ENCODE results near the gene ECEL1.

ECEL1 gene

DNA sequence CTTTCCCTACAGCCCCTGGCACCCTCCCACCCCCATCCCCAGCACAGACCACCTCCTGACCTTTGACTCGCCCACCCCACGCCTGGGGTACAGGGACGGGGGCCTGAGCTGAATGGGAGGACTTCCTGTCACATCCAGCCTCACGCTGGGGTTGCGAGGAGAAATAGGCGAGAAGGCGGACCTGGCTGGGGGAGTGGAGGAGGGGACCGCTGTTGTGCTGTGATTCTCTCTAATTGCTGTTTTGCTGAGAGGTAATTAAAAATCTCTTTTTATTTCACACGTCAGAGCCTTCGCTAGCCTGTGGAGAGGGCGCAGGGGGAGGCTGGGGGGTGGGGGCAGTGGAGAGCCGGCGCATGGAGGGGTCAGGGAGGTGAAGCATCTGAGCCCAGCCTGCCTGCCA is 9.7 kb upstream of the ECEL1 start:
- no peak for DNase-seq

DNA sequence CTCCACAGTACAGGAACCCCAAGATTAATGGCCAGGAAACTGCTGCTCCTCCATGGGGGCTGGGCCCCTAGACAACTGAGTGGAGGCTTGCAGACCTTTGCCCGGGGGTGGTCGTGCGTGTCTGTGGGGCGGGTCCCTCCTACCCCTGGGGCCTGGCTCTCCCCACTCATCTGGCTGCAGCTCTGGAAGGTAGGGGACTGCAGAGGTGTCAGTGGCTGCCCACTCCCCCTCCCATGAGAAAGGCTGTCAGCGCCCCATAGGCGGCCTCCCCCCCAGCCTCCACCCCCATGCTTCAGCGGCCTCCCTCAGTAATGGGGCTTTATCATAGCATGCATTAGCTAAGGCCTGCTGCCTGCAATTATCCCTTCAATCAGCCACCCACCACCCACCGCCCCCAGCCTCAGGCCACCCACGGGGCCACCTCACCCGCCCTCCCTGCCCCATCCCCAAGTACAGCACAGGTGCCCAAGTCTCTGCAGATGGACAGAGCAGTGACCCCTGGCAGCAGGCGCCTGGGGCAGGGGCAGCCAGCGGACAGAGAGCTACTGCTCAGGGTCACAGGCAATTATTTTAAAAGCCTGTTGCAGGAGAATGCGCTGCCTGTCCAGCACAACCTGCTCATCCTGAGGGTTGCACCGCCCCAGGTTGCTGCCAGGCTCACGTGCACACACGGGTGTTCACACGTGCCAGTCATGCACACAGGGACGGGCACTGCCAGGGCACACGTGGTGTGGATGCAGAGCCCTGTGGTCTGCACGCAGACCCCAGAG is 9.1 kb upstream of the ECEL1 start:
- DNase-seq = no peak

DNA sequence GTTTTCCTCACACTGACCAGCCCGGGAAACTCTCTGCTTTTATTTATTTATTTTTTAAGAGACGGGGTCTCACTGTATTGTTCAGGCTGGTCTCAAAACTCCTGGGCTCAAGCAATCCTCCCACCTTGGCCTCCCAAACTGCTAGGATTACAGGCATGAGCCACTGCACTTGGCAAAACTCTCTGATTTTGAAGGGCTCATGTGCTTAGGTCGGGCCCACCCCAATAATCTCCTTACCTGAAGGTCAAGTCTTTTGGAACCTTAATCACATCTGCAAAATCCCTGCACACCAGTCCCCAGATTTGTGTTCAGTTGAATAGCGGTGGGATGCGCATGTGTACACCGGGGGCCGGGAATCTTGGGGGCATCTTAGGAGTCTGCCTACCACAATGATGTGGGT is 7.7 kb upstream of the ECEL1 start:
- DNase-seq = no peak

DNA sequence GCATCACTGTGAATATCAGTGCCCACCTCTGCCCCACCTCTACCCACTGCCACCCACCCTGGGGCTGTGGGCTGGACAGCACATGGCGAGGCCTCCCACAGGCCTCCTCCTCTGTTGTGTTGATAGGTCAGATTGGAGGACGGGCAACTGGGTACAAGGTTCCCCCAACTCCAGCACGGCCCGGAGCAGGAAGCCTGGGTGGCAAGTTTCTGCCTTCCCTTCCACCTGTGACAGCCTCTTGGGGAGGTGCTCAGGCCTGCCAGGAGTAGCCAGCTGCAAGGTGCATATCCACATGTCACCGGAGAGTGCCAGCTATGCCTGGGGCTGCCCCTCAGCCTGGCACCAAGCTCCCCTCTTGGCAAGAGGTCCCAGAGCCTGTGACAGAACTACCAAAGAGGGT is 6.9 kb upstream of the ECEL1 start:
- DNase-seq = no peak

DNA sequence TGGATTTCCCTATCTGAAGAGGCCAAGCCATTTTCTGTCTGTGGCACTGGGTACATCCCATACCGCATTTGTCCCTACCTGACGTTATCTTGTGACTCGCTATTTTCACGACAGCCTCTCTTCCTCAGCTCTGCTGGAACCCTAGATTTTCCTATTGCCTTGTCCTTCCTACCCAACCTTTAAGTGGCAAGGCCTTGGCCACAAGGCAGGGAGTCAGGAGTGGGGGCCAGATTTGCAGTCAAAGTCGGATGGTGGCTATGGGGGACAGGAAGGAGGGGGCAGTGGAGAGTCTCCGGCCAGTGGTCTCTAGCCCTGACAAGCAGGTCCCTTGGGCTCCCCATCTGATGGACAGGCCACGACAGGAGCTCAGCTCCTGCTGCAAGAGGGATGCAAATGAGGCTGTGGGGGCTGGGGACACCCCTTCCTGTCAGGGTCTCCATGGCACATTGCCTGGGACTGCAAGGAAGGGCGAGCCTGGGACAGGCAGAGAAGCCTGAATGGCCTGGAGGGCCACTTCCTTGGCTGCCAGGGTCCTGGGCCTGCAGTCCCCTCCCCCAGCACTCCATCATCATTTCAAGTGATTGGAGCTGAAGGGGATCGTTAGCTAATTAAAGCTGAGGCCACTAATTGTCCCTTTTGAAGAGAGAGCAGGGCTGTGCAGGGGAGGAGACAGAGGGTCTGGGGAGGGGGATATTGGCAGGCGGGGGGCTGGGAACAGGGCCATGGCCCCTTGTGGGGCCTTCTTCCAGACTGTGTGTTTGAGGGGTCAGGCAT is 6.3 kb upstream of the ECEL1 start:
- DNase-seq = no peak

DNA sequence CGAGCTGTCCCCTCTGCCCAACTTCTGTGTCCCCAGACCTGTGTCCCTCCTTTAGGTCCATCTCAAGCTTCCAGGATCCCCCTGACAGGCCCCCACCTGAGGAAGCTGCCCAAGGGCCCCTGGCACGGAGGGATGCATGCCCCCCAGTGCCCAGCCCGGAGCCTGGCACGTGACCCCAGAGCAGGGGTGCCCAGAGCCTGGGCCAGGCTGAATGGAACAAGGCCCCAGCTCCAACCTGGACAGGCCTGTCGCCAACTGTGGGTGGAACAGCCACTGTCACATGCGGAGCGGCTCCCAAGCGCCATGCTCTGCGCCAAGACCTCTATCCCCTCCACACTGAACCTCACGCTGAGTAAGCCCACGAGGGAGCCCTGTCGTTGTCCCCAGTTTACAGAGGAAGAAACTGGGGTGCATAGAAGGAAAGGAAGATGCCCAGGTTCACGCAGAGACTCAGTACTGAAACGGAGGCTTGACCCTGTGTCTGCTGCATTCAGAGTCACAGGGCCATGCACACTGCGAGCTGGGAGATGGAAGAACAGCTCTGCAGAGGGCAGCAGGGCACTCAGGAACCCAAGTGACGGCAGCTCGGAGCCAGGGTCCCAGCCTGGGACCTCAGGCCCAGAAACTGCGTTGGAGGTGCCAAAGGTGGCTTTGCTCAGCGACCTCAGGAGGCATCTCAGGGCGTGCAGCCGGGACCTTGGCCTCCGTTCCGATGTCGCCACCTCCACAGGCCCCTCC is 5.5 kb upstream of the ECEL1 start:
- DNase-seq = no peak

DNA sequence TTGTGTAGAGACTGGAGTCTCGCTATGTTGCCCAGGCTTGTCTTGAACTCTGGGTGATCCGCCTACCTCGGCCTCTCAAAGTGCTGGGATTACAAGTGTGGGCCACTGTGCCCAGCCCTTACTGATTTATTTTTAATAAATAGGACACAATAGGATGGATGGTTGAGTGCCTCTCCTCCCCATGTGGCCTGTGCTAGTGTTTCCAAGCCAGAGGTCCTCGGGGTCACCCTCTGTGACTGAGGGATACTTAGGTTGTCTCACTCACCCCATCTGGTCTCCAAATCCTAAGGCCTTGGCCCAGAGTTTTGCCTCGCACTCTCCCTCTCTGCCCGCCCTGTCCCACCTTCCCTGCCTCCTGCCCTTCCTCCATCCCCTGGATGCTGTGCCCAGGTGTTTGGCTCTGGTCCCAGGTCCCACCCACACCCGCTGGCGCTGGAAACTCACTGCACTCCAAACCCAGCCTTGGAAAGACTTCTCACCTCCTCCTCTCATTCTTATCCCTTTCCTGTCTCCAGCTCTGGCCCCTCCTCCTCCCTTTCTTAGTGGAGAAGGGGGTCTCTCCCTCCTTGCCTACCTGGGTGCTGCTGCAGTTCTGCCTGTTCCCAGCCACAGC is 4.7 kb upstream of the ECEL1 start:
- DNase-seq = no peak

DNA sequence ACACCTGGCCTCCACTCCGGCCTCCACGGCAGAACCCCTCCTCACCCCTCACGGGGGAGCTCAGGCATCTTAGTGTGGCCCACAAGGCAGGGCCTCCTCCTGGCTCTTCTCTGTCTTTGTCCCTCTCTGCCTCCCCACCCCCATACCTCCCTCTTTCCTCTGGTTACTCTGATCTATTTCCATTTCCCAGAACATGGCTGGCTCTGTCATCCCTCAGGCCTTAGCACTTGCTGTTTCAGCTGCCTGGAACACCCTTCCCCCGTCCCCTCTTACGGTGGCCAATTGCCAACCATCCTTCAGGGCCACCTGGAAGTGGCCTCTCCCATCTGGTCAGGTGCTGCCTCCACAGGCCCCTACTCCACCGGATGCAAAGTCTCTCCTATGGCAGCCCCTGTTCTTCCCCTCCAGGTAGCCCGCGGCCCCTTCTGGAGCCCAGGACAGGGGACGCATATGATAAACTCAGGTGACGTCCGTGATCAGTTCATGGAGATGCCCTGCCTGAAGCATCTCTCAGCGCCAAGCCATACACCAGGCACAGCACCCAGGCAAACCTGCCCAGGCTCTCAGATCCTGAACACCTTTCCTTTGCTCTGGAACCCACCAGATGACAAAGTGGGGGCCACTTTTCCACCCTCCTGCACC is 3.6 kb upstream of the ECEL1 start:
- no peak for DNase-seq

DNA sequence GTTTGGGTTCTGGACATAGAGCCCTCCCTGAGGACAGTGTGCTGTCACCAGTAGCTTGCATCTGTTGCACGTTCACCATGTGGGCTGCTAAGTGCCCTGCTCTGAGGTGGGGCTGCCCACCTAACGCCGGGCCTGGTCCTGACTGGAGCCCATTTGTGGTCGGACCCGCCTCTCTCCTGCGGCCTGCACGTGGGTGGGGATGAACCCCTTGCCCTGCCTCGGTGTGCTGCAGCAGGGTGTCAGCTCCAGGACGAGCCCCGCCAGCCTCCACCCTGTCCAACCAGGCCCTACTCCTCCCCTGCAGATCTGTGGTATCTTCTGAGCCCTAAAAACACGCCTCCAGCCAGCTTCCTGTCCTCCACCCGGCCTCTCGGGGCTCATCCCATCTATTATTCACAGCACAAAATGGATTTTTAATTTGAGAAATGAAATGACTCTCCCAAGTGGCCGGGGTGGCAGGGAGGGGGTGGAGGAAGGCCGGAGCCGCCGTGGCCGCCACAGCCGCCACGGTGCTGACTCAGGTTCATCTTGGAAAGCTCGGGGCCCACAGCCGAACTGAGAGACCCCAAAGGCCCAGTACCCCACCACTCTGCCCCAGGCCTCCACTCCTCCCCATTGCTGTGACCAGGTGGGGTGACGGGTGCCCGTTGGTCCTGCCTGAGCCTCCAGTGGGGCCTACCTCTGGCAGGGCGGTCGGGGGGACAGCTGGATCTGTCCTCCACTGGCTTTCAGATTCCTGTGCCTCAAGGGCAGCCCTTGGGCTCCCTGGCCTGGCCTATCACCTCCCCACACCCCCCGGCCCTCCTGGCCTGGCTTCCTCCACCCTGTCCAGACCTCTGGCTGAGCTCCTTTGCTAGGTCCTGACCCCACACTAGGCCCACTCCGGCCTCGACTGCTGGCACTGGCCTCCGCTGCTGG is 2.8 kb upstream of the ECEL1 start:
- DNase-seq = no peak

DNA sequence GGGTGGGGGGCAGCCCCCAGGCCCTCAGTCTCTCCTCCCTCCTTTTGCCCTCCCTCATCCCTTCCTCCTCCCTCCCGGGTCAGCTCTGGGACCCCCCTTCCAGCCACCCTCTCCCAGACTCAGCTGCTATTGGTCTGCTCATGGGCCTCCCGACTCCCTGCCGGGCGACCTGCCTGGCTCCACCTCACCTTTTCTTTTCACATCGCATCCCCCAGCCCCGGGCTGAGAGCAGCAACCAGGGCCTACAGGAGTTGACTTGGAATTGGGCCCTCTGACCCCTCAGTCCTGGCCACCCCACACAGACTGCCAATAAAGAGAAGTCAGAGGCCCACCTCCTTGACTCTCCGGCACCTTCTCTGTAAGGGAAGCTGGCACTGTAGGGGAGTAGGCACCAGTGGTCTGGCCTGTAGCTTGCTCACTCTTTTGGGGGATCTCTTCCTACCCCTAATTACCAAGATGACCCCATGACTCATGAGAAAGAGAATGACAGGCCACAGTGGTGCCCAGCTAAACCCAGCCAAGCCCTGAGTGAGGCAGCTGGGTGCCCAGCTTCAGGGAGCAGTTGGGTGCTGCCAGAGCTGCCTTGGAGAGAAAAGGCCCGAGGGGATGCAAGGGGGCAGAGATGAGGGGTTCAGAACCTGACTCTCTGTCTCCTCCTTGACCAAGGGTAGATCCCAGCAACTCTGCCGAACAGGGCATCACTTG is 2.0 kb upstream of the ECEL1 start:
- DNase-seq = no peak

DNA sequence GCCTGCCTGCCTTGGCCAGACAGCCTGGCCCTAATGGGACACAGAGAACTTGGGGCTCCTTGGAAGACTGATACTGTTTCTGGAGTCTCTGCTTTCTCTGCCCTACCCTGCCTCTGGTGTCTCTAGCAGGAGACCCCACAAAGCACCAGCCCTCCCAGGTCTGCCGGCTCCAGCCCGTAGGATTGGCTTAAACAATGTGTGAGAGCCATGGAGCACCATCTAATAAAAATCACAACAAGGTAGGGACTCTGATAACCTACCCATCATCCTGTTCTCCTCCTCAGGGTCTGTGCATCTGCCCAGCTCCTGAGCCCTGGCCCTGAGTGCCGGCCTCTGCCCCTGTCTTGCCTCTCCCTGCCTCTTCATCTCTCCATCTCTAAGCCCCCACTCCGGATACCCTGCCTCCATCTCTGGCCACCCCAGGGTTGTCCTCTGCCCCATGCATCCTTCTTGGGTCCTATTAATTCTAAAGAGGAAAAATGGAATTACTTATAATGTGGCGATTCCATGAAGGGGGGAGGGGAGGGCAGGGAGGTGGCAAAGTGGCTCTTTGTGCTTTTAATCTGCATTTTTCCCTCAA is 1.2 kb upstream of the ECEL1 start:
- DNase-seq = no peak

DNA sequence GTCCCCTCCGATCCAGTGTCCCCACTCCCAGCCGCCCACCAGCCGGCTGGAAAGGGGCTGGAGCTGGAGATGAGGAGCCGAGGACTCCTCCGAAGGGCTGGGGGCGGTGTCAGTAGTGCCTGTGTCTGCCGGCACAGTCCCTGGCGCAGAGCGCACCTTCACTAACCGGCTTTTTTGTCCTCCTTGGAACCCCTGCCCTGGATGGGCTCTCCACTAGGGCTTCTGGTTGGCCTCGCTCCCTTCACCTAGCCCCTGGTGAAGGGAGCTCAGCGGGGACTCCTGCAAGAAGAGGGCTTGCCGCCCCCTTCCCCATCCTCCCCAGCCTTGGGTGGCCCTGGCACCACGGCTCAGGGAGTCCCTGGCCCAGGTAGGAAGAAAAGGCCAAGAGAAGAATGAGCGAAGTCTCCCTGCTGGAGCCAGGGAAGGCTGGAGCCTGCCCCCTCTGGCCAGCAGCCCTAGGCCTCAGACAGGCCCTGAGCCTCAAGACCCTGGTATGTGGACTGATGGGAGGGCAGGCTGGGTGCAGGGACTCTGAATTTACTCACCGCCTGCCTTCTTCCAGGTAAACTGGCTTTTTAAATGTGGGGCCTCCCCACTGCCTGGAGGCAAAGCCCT is 570 bp upstream of the ECEL1 start:
- no peak for DNase-seq

DNA sequence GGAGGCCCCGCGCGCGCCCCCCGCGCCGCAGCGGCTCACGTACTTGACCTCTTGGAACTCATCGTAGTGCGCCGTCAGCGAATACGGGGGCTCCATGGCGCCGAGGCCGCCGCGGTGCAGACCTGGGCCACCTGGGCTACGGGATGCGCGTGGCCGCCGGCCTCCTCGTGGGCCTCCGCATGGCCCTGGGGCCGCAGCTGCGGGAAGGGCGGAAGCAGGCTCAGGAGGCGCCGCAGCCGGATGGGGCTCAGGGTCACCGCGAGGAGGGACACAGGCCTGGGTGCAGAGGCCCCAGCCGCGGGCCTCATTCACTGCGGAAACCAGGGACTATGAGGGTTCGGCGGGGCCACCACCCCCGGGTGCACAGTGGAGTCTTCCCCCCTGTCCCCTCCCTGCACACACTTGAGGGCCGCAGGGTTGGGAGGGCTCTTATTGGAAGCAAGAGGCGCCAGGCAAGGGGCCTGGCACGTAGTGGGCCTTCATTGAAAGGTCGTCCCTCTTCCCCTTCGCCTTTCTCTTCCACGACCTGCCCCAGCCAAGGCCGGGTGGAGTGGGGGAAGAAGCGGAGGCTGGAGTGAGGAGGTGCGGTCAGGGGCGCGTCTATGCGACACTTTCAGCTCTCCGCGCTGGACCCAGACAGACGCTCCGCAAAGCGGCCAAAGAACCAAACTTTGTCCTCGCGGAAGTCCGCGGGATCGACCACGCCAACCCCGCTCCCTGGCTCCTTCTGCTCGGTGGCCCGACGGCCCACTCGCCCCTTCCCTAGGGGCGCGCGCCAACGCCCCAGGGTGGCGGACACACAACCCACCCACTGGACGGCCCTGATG is 863 bp downstream of the ECEL1 start:
- DNase-seq = no peak

DNA sequence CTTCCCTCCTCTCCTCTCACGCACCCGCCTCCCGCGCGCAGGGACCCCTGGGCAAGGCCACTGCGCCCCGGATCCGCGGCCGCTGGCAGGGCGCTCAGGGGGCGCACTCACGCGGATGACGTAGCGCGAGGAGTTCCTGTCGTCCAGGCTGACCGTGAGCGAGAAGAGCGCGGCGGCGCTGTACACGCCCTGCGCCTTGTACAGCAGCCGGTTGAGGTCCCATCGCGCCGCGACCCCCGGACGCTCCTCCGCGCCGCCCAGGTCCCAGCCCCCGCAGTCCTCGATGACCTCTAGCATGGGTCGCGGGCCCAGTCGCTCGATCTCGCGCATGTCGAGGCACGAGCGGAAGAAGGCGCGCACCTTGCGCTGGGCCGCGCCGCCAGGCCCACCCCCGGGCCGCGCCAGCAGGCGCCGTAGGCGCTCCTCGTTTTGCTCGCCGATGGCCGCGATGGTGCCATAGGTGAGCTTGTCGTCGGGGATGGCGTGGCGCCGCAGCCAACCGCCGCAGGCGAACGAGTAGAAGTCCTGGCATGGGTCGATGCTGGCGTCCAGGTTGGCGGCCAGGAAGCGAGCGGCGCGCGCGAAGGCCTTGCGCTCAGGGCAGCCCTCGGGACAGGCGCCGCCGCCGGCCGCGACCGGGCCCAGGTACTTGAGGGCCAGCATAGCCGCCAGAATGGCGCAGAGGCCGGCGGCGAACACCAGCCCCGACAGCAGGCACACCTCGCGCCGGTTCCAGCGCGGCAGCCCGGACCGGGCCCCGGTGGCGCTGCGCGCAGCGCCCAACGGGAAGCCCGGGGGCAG is 1.7 kb downstream of the ECEL1 start:
- no peak for DNase-seq

DNA sequence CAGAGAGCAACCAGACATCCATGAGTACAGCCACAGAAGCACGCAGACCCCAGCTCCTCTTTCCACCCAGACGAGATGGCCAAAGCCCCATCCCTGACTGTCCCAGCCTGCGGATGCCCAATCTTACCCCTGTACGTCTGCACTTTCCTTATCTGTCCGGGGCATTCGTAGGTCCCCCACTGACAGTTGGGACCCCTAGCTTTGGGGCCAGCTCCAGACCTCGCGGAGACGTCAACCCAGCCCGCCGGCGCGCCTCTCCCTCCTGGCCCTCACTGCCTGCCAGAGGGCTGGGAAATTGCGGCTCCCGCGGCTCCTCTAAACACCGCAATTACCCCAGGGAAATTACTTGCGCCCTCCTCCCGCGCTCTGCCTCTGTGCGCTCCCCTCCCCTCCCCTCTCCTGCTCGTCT is 2.3 kb downstream of the ECEL1 start:
- no peak for DNase-seq

DNA sequence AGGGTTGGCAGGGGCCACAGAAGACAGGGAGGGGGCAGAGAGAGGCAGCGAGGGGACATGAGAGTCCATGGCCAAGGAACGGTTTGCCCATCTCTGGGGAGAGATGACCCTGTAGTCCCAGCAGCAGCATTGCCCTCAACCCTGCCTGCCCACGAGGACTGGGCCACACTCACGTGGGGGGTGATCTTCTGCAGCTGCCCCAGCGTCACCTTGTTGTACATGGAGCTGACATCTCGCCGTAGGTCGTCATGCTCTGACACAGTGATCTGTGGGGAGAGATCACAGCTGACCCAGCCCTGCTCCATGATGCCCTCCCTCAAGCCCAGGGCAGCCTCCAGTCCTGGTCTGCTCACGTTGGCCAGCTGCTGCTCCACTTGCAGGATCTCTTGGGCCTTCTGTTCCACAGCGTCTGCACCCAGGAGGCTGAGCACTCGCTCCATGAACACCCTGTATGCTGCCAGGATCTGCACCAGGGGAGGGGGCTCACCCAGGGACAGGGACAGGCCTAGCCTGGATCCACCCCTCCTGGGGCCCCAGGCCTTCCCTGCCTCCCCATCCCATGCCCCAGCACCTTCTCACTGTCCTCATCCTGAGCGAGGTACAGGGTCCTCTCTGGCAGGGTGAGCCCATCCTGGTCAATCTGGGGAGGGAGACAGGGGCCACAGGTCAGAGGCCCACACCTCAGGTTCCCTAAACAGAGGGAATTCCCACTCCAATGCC is 2.8 kb downstream of the ECEL1 start:
- DNase-seq = no peak

DNA sequence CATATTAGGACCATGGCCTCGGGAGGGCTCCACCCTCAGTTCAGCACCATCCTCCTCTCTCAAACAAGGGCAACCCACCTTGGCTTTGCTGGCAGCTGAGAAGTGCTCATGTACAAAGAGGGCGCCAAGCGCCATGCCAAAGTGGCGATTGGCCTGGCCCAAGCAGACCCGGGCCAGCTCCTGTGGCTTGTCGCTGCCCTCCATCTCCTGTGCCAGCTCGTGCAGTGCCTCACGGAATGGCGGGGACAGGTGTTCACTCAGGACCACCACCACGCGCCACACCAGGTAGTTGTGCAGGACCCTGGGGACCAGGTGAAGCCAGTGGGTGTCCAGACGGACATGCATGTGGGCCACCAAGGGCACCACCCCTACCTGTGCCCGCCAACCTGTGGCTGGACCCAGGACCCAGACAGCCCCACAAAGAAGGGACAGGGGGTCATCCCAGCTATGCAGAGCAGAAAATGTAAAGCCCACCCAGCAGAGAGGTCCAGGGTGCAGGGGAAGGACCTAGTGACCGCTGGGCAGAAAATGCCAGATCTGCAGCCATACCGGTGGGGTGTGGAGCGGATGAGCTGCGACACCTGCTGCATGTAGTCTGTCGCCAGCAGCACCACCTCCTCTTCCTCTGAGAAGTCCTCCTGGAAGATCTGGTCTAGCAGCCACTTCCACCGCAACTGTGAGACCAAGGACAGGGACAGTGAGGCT is 3.6 kb downstream of the ECEL1 start:
- no peak for DNase-seq
